Ramos (cell line): ENCODE measurements around the gene GYPE.
"Not testable (repeated sequence)": the region's sequence is repeated elsewhere in the genome, so short reads cannot be mapped to it uniquely, and the experiment has no call there.

Experiments used
- in situ Hi-C: fragments of 300-500 bp; cut with MboI; formaldehyde crosslinking; loops from one replicate; pipeline ENCODE4 v1.14.3; 2022; ENCODE audit warnings: low sequenced_read_pairs; ENCODE audit not compliant: unreplicated experiment

GYPE gene

GRCh38 chr4:143870523-143871268, 34.7 kb downstream of the GYPE start:
- in situ Hi-C loops = not testable (repeated sequence)

- in situ Hi-C loops = not testable (repeated sequence)
Observed at GRCh38 chr4:143869925-143870324, 35.4 kb downstream of the GYPE start.

- in situ Hi-C loops = not testable (repeated sequence)
Observed at GRCh38 chr4:143862716-143863115, 42.6 kb downstream of the GYPE start.

GRCh38 chr4:143858456-143858855, 46.9 kb downstream of the GYPE start:
- in situ Hi-C loops = no loop called here

GRCh38 chr4:143857391-143858336, 47.7 kb downstream of the GYPE start:
- in situ Hi-C loops = not testable (repeated sequence)

GRCh38 chr4:143856017-143856557, 49.3 kb downstream of the GYPE start:
- in situ Hi-C loops = not testable (repeated sequence)

GRCh38 chr4:143854645-143855044, 50.7 kb downstream of the GYPE start:
- in situ Hi-C loops = not testable (repeated sequence)

GRCh38 chr4:143849296-143849695, 56.1 kb downstream of the GYPE start:
- in situ Hi-C loops = not testable (repeated sequence)

- in situ Hi-C loops = not testable (repeated sequence)
Observed at GRCh38 chr4:143843506-143843832, 61.9 kb downstream of the GYPE start.

- in situ Hi-C loops = not testable (repeated sequence)
Observed at GRCh38 chr4:143842624-143843505, 62.5 kb downstream of the GYPE start.

GRCh38 chr4:143839413-143839812, 65.9 kb downstream of the GYPE start:
- in situ Hi-C loops = not testable (repeated sequence)

- in situ Hi-C loops = not testable (repeated sequence)
Observed at GRCh38 chr4:143834196-143834595, 71.2 kb downstream of the GYPE start.

- in situ Hi-C loops = not testable (repeated sequence)
Observed at GRCh38 chr4:143833676-143834075, 71.7 kb downstream of the GYPE start.

GRCh38 chr4:143830576-143830975, 74.8 kb downstream of the GYPE start:
- in situ Hi-C loops = not testable (repeated sequence)

- in situ Hi-C loops = not testable (repeated sequence)
Observed at GRCh38 chr4:143829239-143829620, 76.1 kb downstream of the GYPE start.
